NCI-H187 treated with DMSO at 0.1 percent for 48 hours (cell line): ENCODE results near the gene TEKT1.
"Not testable (repeated sequence)": the region's sequence is repeated elsewhere in the genome, so short reads cannot be mapped to it uniquely, and the experiment has no call there.

Source experiments
- DNase-seq: peaks from one replicate; lab custom pipeline; 2025; lab: John Stamatoyannopoulos, UW

Gene TEKT1

DNA sequence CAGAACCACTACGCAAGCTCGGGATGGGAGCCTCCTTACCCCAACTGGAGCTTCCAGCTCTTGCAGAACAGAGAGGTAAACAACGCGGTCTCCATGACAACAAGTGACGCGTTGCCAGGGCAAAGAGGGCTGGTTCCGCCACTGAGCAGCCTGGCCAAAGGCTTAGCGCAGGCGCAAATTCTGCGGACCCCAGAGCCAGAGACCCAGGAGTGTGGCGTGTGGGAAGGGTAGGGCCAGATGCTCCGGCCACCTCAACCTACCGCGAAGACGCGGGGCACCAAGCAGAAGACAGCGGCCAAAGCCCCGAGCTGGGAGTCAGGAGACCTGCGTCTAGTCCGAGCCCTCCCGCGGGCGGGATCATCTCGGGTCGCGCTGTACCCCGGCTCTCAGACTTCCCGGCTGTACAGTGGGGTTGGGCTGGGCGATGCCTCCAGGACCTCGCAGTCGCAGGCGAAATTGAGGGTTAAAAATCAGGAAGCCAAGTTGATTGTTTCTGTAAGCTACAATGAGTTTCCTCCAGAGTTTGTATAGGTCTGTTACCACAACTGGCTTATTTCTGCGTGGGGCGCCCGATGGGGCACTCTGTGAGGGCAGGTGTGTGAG, at the start of gene TEKT1:
Gene TEKT1 (minus strand): TSS at position 69 of the 603 bp plus-strand sequence. CDS start 1,353 bp downstream, outside the sequence.
- no peak for DNase-seq

DNA sequence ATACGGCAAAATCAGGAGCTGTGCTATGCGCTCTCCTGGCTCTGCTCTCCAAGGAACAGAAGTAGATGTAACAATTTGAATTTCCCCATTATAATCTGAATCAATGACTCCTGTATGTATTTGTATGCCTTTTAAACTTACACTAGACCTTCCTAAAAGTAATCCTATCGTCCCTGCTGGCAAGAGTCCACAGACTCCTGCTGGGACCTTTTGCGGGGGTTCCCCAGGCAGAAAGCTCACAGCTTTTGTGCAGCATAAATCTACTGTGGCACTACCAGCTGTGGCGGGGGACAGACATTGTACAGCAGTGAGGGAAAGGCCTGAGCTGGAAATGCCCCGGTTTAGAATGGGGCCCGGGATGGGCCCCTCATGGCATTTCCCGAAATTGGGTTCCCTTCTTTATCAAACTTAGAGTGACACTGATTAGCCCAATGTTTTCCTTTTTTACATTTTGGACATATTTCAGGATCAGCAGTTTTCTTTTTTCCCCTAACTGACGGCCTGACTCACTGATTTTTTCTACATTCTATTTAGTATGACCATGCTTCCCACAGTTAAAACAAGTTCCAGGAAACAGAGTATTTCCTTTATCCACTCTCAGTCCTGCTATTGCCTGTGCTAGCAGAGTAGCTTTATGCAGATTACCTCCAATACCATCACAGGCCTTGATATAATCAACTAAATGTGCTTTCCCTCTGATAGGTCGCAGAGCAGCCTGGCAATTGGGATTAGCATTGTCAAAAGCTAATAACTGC, 47.9 kb upstream of the TEKT1 start:
- DNase-seq = not testable (repeated sequence)

DNA sequence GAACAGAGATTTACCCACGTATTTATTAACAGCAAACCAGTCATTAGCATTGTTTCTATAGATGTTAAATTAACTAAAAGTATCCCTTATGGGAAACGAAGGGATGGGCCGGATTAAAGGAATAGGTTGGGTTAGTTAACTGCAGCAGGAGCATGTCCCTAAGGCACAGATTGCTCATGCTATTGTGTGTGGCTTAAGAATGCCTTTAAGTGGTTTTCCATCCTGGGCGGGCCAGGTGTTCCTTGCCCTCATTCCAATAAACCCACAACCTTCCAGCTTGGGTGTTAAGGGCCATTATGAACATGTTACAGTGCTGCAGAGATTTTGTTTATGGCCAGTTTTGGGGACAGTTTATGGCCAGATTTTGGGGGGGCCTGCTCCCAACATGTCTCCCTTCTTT, 43.7 kb upstream of the TEKT1 start:
- DNase-seq = not testable (repeated sequence)

GRCh38 chr17:6872936-6873335, 41.4 kb upstream of the TEKT1 start:
- no peak for DNase-seq

- no peak for DNase-seq
These were observed 39.3 kb upstream of the TEKT1 start for GRCh38 chr17:6870841-6871240.

DNA sequence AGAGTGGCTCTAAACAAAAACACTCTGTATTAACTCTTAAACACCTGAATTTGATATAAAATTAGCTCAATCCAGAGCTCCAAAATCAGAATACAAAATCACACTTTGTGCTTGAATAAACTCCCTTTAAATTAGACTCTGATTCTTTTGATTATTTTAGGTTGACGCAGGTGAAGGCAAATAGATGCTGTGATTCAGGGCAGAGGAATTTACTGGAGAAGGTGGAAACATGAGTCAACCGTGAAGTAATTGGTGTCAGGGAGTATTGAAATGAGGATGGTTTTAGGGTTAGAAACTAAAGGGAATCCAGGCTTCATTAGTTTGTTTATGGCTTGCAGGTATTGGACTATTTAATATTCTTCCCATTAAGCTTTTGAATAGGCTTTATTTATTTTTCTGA, 37.1 kb upstream of the TEKT1 start:
- DNase-seq = no peak

GRCh38 chr17:6867849-6868248, 36.3 kb upstream of the TEKT1 start:
- no peak for DNase-seq

- no peak for DNase-seq
These were observed 31.3 kb upstream of the TEKT1 start for GRCh38 chr17:6862825-6863224.

DNA sequence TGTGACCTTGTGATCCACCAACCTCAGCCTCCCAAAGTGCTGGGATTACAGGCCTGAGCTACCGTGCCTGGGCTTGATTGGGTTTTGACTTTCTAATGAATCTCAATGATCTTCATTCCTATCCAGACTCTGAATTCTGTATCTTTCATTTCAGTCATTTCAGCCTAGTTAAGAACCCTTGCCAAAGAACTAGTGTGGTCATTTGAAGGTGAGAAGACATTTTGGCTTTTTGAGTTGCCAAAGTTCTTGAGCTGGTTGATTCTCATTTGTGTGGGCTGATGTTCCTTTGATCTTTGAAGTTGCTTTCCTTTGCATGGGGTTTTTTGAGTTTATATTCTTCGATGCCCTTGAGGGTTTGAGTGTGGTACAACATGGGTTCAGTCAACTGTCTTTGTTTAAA, 30.6 kb upstream of the TEKT1 start:
- DNase-seq = no peak

- DNase-seq = no peak
These were observed 26.4 kb upstream of the TEKT1 start for GRCh38 chr17:6857904-6858303.

DNA sequence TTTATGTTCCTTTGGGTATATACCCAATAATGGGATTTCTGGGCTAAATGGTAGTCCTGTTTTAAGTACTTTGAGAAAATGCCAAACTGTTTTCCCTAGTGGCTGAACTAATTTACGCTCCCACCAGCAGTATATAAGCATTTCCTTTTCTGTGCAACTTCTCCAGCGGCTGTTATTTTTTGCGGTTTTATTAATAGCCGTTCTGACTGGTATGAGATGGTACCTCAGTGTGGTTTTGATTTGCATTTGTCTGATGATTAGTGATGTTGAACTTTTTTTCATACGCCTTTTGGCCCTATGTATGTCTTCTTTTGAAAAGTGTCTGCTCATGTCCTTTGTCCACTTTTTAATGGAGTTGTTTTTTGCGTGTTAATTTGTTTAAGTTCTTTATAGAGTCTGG, 25.8 kb upstream of the TEKT1 start:
- DNase-seq = no peak

DNA sequence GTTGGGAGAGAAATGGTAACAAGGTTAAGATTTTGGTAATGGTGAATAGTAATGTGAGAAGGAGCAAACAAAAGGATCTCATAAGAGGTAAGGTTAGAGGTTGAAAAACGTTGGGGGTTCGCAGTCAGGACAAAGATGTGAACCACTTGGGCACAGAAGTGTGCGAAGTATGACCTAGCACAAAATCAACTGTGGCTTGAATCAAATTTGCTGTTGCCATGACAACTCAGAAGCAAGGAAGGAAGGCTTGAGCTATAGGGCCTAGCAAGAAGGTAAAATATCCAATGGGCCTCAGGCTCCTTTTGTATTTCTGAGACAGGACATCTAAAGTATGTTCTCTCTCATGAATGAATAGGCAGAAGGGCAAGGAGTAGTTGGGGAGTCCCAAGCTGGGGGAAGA, 24.5 kb upstream of the TEKT1 start:
- DNase-seq = no peak

DNA sequence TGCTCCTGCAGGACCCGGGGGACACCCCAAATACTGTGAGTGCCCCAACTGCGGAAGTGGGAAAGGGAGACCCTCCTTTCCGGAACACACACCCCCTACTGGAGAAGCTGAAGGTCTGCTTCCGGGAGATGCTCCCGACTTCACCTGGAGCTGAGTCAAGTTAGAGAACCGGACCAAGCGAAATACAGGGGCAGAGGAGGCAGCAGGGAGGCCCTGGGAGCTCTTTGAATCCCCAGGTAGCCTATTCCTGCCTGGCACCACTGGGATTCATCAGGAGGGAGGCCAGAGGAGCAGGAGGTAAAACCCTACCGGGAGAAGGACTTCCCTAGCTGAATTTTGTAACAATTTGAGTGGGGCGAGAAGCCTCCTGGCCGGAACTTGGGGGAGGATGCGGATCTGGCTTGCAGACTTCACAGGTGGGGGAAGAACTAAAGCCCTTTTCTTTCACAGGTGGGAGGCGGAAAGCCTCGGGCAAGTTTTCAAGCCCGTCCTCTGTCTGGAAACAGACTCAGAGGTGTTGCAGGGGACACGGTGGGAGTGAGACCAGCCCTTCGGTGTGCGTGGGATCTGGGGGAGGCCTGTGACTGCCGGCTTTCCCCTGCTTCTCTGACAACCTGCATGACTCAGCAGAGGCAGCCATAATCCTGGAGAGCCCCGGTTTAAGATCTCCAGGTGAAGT, 22.4 kb upstream of the TEKT1 start:
- no peak for DNase-seq

DNA sequence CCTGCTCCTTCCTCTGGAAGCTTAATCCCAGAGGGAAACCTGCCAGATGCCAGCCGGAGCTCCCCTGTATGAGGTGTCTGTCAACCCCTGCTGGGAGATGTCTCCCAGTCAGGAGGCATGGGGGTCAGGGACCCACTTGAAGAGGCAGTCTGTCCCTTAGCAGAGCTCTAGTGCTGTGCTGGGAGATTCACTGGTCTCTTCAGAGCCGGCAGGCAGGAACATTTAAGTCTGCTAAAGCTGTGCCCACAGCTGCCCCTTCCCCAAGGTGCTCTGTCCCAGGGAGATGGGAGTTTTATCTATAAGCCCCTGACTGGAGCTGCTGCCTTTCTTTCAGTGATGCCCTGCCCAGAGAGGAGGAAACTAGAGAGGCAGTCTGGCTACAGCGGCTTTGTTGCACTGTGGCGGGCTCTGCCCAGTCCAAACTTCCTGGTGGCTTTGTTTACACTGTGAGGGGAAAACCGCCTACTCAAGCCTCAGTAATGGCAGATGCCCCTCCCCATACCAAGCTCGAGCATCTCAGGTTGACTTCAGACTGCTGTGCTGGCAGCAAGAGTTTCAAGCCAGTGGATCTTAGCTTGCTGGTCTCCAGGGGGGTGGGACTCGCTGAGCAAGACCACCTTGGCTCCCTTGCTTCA, 17.1 kb upstream of the TEKT1 start:
- not testable (repeated sequence) for DNase-seq

- DNase-seq = not testable (repeated sequence)
These were observed 14.6 kb upstream of the TEKT1 start for GRCh38 chr17:6846138-6846537.

DNA sequence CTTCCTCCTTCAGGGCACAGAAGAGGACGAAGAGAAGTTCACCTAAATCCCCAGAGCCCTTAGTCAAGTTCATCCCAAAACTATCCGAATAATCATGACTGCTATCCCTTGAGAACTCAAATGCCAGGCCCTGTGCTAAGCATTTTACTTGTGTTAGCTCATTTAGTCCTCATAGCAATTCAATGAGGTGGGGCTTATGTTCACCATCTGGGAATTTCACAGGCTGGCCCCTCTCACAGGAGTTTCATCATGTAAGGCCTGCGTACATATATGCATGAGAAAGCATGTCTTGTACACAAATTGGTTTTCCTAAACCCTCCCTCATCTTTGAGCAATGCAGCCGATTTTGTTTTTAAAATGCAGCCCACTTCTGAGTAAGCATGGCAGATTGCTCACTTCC, 12.9 kb upstream of the TEKT1 start:
- not testable (repeated sequence) for DNase-seq

GRCh38 chr17:6843241-6843880, 11.8 kb upstream of the TEKT1 start:
- no peak for DNase-seq

GRCh38 chr17:6841769-6842168, 10.2 kb upstream of the TEKT1 start:
- not testable (repeated sequence) for DNase-seq

- DNase-seq = no peak
These were observed 1.0 kb downstream of the TEKT1 start for GRCh38 chr17:6830383-6830986.

- no peak for DNase-seq
These were observed 8.5 kb downstream of the TEKT1 start for GRCh38 chr17:6823011-6823442.

GRCh38 chr17:6818938-6819337, 12.6 kb downstream of the TEKT1 start:
- no peak for DNase-seq

DNA sequence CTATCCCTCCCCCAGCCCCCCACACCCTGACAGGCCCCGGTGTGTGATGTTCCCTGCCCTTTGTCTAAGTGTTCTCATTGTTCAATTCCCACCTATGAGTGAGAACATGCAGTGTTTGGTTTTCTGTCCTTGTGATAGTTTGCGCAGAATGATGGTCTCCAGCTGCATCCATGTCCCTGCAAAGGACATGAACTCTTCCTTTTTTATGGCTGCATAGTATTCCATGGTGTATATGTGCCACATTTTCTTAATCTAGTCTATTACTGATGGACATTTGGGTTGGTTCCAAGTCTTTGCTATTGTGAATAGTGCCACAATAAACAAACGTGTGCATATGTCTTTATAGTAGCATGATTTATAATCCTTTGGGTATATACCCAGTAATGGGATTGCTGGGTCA, 15.2 kb downstream of the TEKT1 start:
- not testable (repeated sequence) for DNase-seq
